ENCODE measurements around the gene ITGA4.

The ITGA4 gene

DNA sequence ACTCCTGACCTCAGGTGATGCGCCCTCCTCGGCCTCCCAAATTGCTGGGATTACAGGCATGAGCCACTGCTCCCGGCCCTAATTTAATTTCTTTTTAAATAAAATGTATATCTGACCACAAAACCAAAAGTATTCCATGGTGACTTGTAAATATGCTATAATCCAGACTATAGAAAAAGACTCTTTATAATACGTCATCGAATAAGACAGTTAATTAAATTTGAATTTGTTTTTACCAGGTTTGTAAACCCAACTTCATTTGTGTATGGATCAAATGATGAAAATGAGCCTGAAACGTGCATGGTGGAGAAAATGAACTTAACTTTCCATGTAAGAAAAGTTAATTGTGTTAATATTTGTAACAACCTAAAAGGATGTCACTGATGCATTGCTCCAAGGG is 69.9 kb downstream of the ITGA4 start:
- no peak overlapping the region for H3K4me3 ChIP-seq
- DNase-seq (ENCODE audit: low spot score): no peak
- TF ChIP-seq, protein P1, sequence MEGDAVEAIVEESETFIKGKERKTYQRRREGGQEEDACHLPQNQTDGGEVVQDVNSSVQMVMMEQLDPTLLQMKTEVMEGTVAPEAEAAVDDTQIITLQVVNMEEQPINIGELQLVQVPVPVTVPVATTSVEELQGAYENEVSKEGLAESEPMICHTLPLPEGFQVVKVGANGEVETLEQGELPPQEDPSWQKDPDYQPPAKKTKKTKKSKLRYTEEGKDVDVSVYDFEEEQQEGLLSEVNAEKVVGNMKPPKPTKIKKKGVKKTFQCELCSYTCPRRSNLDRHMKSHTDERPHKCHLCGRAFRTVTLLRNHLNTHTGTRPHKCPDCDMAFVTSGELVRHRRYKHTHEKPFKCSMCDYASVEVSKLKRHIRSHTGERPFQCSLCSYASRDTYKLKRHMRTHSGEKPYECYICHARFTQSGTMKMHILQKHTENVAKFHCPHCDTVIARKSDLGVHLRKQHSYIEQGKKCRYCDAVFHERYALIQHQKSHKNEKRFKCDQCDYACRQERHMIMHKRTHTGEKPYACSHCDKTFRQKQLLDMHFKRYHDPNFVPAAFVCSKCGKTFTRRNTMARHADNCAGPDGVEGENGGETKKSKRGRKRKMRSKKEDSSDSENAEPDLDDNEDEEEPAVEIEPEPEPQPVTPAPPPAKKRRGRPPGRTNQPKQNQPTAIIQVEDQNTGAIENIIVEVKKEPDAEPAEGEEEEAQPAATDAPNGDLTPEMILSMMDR (IDR thresholded peaks at IDR 0.05): no peak
- no peak overlapping the region for H3K27ac ChIP-seq

DNA sequence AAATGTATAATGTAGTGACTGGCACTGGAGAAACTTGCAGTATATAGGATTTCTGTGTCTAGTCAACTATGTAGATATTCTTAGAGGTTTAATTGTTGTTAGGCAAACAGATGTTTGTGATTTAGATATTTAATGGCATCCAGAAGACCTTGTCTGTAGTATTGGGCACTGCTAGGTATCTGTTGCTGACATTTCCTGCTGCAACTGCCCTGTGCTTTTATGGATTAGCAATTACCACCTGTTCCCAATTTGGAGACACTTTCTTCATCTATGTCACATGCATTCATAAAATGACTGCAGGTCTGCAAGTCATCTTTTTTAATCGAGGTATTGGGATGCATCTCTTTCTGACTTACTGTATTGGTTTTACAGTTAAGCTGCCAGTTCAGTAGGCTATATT is 71.3 kb downstream of the ITGA4 start:
- no peak for DNase-seq (ENCODE audit: low spot score)
- Histone ChIP-seq H3K27ac (no peak overlapping the region), H3K4me3 (no peak overlapping the region)
- TF ChIP-seq, protein P1 (IDR thresholded peaks at IDR 0.05): no peak

DNA sequence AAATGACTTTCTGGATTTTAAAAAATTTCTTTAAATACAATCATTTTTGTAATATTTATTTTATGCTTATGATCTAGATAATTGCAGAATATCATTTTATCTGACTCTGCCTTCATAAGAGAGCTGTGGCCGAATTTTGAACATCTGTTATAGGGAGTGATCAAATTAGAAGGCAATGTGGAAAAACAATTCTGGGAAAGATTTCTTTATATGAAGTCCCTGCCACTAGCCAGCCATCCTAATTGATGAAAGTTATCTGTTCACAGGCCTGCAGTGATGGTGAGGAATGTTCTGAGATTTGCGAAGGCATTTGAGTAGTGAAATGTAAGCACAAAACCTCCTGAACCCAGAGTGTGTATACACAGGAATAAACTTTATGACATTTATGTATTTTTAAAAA is 79.5 kb downstream of the ITGA4 start:
- TF ChIP-seq, protein P1 (IDR thresholded peaks at IDR 0.05): no peak
- Histone ChIP-seq H3K27ac (no peak overlapping the region), H3K4me3 (no peak overlapping the region)
- DNase-seq (ENCODE audit: low spot score): no peak

DNA sequence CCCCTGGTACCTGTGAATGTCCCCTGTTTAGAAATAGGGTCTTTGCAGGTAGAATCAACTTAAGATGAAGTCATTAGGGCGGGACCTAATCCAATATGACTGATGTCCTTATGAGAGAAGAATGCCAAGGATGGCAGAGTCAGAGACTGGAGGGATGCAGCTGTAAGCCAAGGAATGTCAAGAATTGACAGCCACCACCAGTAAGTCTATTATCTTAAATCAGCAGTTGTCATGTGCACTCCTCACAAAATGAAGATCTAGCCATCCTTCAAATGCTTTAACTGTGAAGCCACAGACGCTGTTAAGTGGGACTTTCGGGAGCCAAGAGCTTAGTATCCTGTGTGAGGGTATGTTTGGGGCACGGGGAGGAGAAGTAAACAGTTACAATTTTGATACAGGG is 83.2 kb downstream of the ITGA4 start:
- H3K4me3 ChIP-seq: no peak overlapping the region
- DNase-seq (ENCODE audit: low spot score): no peak
- TF ChIP-seq, protein P1 (IDR thresholded peaks at IDR 0.05): no peak
- H3K27ac ChIP-seq: no peak overlapping the region

DNA sequence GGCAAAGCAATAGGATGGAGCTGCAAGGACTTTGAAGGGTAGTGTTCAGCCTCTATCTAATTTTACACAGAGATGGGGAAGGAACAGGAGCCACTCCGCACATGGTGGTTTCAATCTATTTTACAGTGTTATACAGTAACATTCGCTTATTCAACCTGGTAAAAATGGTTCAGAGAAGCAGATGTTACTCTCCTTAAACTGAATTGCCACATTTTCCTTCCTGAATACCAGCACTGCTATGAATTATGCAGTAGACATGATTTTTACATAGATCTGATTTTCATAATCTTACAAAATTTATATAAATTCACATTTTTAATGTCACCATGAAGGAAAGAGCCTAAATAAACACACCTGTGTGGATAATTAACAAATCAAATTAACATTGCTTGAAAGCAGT is 85.0 kb downstream of the ITGA4 start:
- Histone ChIP-seq H3K4me3 (no peak overlapping the region), H3K27ac (no peak overlapping the region)
- no peak for DNase-seq (ENCODE audit: low spot score)
- TF ChIP-seq, protein P1 (IDR thresholded peaks at IDR 0.05): no peak

- TF ChIP-seq, protein P1 (IDR thresholded peaks at IDR 0.05): no peak
- H3K27ac ChIP-seq: no peak overlapping the region
- DNase-seq (ENCODE audit: low spot score): no peak
- no peak overlapping the region for H3K4me3 ChIP-seq
These were observed 88.9 kb downstream of the ITGA4 start for GRCh38 chr2:181546086-181546485.

GRCh38 chr2:181552808-181553207 is 95.6 kb downstream of the ITGA4 start:
- H3K27ac ChIP-seq: no peak overlapping the region
- TF ChIP-seq, protein P1 (IDR thresholded peaks at IDR 0.05): no peak
- DNase-seq (ENCODE audit: low spot score): no peak
- H3K4me3 ChIP-seq: no peak overlapping the region

Data from coronary artery (tissue), 2 donors.